ENCODE measurements around the gene CENPN. TPM values are rescaled to one million over a fixed set of nuclear protein-coding genes. Genes with fewer than 3 reads are reported as not detected.

The CENPN gene
- total RNA-seq, 1 donor from 2014 or later: 16.4 TPM

DNA sequence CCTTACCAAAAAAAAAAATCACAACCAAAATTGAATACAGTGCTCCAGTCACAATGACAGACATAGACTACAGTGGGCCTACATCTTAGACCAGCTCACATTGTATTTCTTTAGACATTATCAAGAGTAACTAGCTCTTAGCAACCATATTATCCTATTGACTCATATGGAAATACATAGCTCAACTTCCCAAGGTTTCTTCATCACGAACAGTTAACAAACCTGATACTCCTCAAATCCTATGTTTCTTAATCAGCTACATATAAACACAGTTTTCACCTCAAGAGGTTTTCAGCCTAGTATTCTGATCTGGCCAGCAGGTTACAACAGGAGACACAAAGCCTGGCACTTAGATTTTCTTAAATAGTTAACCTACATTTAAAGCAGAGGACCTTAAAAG, 30.1 kb upstream of the CENPN start:
- Histone ChIP-seq H2AFZ (ENCODE audit: low read depth, low read length) (no peak overlapping the region), H3K4me1 (ENCODE audit: insufficient read depth, low read length) (no peaks in the 10 kb centered on the region), H3K9ac (ENCODE audit: low read length) (no peak overlapping the region), H3K79me2 (ENCODE audit: insufficient read depth, low read length) (peaks cover 7% of the 10 kb centered on the region), H3K27ac (ENCODE audit: low read depth, low read length) (no peak overlapping the region), H3K27me3 (ENCODE audit: insufficient read depth, low read length) (no peaks in the 10 kb centered on the region), H3K36me3 (ENCODE audit: insufficient read depth, low read length) (peaks cover 7% of the 10 kb centered on the region), H3K4me3 (ENCODE audit: insufficient read depth, low read depth, low read length) (no peak overlapping the region), H3K4me2 (ENCODE audit: low read length) (no peak overlapping the region), H3K9me3 (ENCODE audit: insufficient read depth, low read depth, low read length) (no peaks in the 10 kb centered on the region), H4K20me1 (ENCODE audit: insufficient read depth, low read length) (no peaks in the 10 kb centered on the region)
- Mint-ChIP-seq H3K4me3 (ENCODE audit: unreplicated experiment) (no peak overlapping the region), H3K27ac (ENCODE audit: unreplicated experiment) (peak overlapping the region; percentile 15), H3K9me3 (ENCODE audit: unreplicated experiment) (no peaks in the 10 kb centered on the region), H3K27me3 (ENCODE audit: low read depth, unreplicated experiment) (no peaks in the 10 kb centered on the region), H3K4me1 (ENCODE audit: low read depth, unreplicated experiment) (peaks cover 2% of the 10 kb centered on the region), H3K36me3 (ENCODE audit: low read depth, unreplicated experiment) (peaks cover 9% of the 10 kb centered on the region)
- DNase-seq (ENCODE audit: low read depth): no peak
- no peak for FAIRE-seq
- TF ChIP-seq EZH2 (IDR thresholded peaks at IDR 0.05; ENCODE audit: insufficient read depth, low read length): no peak
- TF ChIP-seq, protein P1, sequence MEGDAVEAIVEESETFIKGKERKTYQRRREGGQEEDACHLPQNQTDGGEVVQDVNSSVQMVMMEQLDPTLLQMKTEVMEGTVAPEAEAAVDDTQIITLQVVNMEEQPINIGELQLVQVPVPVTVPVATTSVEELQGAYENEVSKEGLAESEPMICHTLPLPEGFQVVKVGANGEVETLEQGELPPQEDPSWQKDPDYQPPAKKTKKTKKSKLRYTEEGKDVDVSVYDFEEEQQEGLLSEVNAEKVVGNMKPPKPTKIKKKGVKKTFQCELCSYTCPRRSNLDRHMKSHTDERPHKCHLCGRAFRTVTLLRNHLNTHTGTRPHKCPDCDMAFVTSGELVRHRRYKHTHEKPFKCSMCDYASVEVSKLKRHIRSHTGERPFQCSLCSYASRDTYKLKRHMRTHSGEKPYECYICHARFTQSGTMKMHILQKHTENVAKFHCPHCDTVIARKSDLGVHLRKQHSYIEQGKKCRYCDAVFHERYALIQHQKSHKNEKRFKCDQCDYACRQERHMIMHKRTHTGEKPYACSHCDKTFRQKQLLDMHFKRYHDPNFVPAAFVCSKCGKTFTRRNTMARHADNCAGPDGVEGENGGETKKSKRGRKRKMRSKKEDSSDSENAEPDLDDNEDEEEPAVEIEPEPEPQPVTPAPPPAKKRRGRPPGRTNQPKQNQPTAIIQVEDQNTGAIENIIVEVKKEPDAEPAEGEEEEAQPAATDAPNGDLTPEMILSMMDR (IDR thresholded peaks at IDR 0.05; ENCODE audit: insufficient read depth, low read depth, low read length): no peak

DNA sequence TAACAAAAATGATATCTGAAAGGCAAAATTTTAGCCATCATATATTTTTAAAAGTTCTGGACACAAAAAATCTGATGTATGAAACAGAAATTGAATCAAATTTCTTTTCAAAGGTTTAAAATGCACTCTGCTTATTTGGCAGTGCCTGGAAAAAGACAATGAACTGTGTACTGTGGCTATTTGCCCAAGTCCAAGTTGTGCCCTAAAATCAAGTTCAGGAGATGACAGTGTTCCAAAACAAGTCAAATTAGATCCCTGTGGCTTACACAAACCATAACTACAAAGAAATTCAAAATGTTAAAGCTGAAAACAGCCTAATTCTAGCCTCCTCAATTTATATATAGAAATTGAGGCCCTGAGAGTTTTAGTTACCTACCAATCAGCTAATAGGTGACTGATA, 25.9 kb upstream of the CENPN start:
- H3K36me3 ChIP-seq (ENCODE audit: insufficient read depth, low read length): peaks cover 2% of the 10 kb centered on the region
- no peak for FAIRE-seq
- H3K27me3 Mint-ChIP-seq (ENCODE audit: low read depth, unreplicated experiment): no peaks in the 10 kb centered on the region
- no peak overlapping the region for H3K4me3 ChIP-seq (ENCODE audit: insufficient read depth, low read depth, low read length)
- H3K9ac ChIP-seq (ENCODE audit: low read length): no peak overlapping the region
- H4K20me1 ChIP-seq (ENCODE audit: insufficient read depth, low read length): peaks cover 10% of the 10 kb centered on the region
- no peak overlapping the region for H2AFZ ChIP-seq (ENCODE audit: low read depth, low read length)
- no peak overlapping the region for H3K27ac Mint-ChIP-seq (ENCODE audit: unreplicated experiment)
- H3K9me3 ChIP-seq (ENCODE audit: insufficient read depth, low read depth, low read length): no peaks in the 10 kb centered on the region
- no peak overlapping the region for H3K27ac ChIP-seq (ENCODE audit: low read depth, low read length)
- H3K36me3 Mint-ChIP-seq (ENCODE audit: low read depth, unreplicated experiment): peaks cover 7% of the 10 kb centered on the region
- peaks cover 42% of the 10 kb centered on the region for H3K79me2 ChIP-seq (ENCODE audit: insufficient read depth, low read length)
- no peak overlapping the region for H3K4me3 Mint-ChIP-seq (ENCODE audit: unreplicated experiment)
- no peaks in the 10 kb centered on the region for H3K9me3 Mint-ChIP-seq (ENCODE audit: unreplicated experiment)
- no peaks in the 10 kb centered on the region for H3K27me3 ChIP-seq (ENCODE audit: insufficient read depth, low read length)
- no peak overlapping the region for H3K4me2 ChIP-seq (ENCODE audit: low read length)
- H3K4me1 ChIP-seq (ENCODE audit: insufficient read depth, low read length): no peaks in the 10 kb centered on the region
- no peak for TF ChIP-seq EZH2 (IDR thresholded peaks at IDR 0.05; ENCODE audit: insufficient read depth, low read length)
- TF ChIP-seq, protein P1 (IDR thresholded peaks at IDR 0.05; ENCODE audit: insufficient read depth, low read depth, low read length): no peak
- DNase-seq (ENCODE audit: low read depth): no peak
- peaks cover 7% of the 10 kb centered on the region for H3K4me1 Mint-ChIP-seq (ENCODE audit: low read depth, unreplicated experiment)

GRCh38 chr16:80982646-80983045, 24.4 kb upstream of the CENPN start:
- Mint-ChIP-seq H3K36me3 (ENCODE audit: low read depth, unreplicated experiment) (peaks cover 7% of the 10 kb centered on the region), H3K4me1 (ENCODE audit: low read depth, unreplicated experiment) (peaks cover 9% of the 10 kb centered on the region), H3K9me3 (ENCODE audit: unreplicated experiment) (no peaks in the 10 kb centered on the region), H3K27me3 (ENCODE audit: low read depth, unreplicated experiment) (no peaks in the 10 kb centered on the region), H3K4me3 (ENCODE audit: unreplicated experiment) (no peak overlapping the region), H3K27ac (ENCODE audit: unreplicated experiment) (no peak overlapping the region)
- Histone ChIP-seq H3K9me3 (ENCODE audit: insufficient read depth, low read depth, low read length) (no peaks in the 10 kb centered on the region), H3K27ac (ENCODE audit: low read depth, low read length) (no peak overlapping the region), H3K4me3 (ENCODE audit: insufficient read depth, low read depth, low read length) (no peak overlapping the region), H4K20me1 (ENCODE audit: insufficient read depth, low read length) (peaks cover 10% of the 10 kb centered on the region), H2AFZ (ENCODE audit: low read depth, low read length) (no peak overlapping the region), H3K27me3 (ENCODE audit: insufficient read depth, low read length) (no peaks in the 10 kb centered on the region), H3K4me1 (ENCODE audit: insufficient read depth, low read length) (no peaks in the 10 kb centered on the region), H3K36me3 (ENCODE audit: insufficient read depth, low read length) (peaks cover 4% of the 10 kb centered on the region), H3K79me2 (ENCODE audit: insufficient read depth, low read length) (peaks cover 54% of the 10 kb centered on the region), H3K4me2 (ENCODE audit: low read length) (no peak overlapping the region), H3K9ac (ENCODE audit: low read length) (no peak overlapping the region)
- FAIRE-seq: no peak
- no peak for DNase-seq (ENCODE audit: low read depth)
- TF ChIP-seq, protein P1 (IDR thresholded peaks at IDR 0.05; ENCODE audit: insufficient read depth, low read depth, low read length): no peak
- no peak for TF ChIP-seq EZH2 (IDR thresholded peaks at IDR 0.05; ENCODE audit: insufficient read depth, low read length)
